PC-9 (cell line): ENCODE results near the gene POMT2. TPM values are rescaled to one million over a fixed set of nuclear protein-coding genes. Genes with fewer than 3 reads are reported as not detected.

Source experiments
- BruUV-seq: library from RNA; stranded (reverse); fragments of 400-500 nt; replicated peaks from 2 replicates; lab custom pipeline; 2021; lab: Mats Ljungman, UMichigan
- CTCF ChIA-PET: fragments of 300-600 bp; sonication (Branson Sonifier 250); formaldehyde crosslinking; loops from one replicate; lab custom pipeline; 2022; ENCODE audit warnings: antibody characterized with exemption; lab: Charles Lee
- POLR2A ChIA-PET: fragments of 300-600 bp; sonication (Branson Sonifier 250); formaldehyde crosslinking; loops from one replicate; lab custom pipeline; 2022; ENCODE audit warnings: antibody characterized with exemption; ENCODE audit not compliant: unreplicated experiment; lab: Charles Lee
- DNase-seq, 2 experiments: peaks; one replicate each; pipeline versions ENCODE4 v3.0.0 to v3.0.0-alpha.2; 2015 to 2022; ENCODE audit warnings: mixed read lengths in 1 of 2
- H2AFZ ChIP-seq: fragments of 200-600 bp; sonication (generic); 2 replicates; pipeline ENCODE4 v1.8.1; 2017; ENCODE audit warnings: antibody characterized with exemption
- H3F3A ChIP-seq: fragments of 200-600 bp; sonication (generic); 2 replicates; pipeline ENCODE4 v1.8.1; 2017; ENCODE audit warnings: antibody characterized with exemption, mild to moderate bottlenecking, low read depth; ENCODE audit not compliant: insufficient read depth
- H3K27ac ChIP-seq: fragments of 200-600 bp; sonication (generic); 2 replicates; pipeline ENCODE4 v1.6.1; 2016; ENCODE audit warnings: mixed run types
- H3K27me3 ChIP-seq: fragments of 200-600 bp; sonication (generic); 2 replicates; pipeline ENCODE4 v1.6.1; 2016; ENCODE audit warnings: low read depth, mixed run types; ENCODE audit not compliant: insufficient read depth
- H3K36me3 ChIP-seq: fragments of 200-600 bp; sonication (generic); 2 replicates; pipeline ENCODE4 v1.6.1; 2016; ENCODE audit warnings: low read depth, mixed run types
- H3K4me1 ChIP-seq: fragments of 200-600 bp; sonication (generic); replicated peaks from 2 replicates; pipeline ENCODE4 v1.6.1; 2016; ENCODE audit warnings: mixed run types; ENCODE audit not compliant: insufficient read depth
- H3K4me2 ChIP-seq: fragments of 200-600 bp; sonication (generic); 2 replicates; pipeline ENCODE4 v1.6.1; 2017; ENCODE audit warnings: mixed run types
- H3K4me3 ChIP-seq: fragments of 200-600 bp; sonication (generic); 2 replicates; pipeline ENCODE4 v1.6.1; 2016; ENCODE audit warnings: mixed run types
- H3K79me2 ChIP-seq: fragments of 200-600 bp; sonication (generic); 2 replicates; pipeline ENCODE4 v1.6.1; 2017; ENCODE audit warnings: low read depth, mixed run types
- H3K9me2 ChIP-seq: fragments of 200-600 bp; sonication (generic); 2 replicates; pipeline ENCODE4 v1.8.1; 2017; ENCODE audit warnings: mild to moderate bottlenecking; ENCODE audit not compliant: insufficient read depth
- H3K9me3 ChIP-seq: fragments of 200-600 bp; sonication (generic); 2 replicates; pipeline ENCODE4 v1.8.1; 2016; ENCODE audit warnings: low read depth; ENCODE audit not compliant: insufficient read depth
- H4K20me1 ChIP-seq: fragments of 200-600 bp; sonication (generic); 2 replicates; pipeline ENCODE4 v1.8.1; 2017; ENCODE audit not compliant: insufficient read depth
- CTCF ChIP-seq: fragments of 200-600 bp; sonication (generic); conservative IDR thresholded peaks from 2 replicates; pipeline ENCODE4 v1.6.1; 2017; ENCODE audit warnings: mixed run types, antibody characterized with exemption, mild to moderate bottlenecking, moderate library complexity
- EZH2 ChIP-seq: fragments of 200-600 bp; sonication (generic); IDR thresholded peaks from 2 replicates; pipeline ENCODE4 v1.8.0; 2017; ENCODE audit warnings: antibody characterized with exemption, low read depth
- intact Hi-C: fragments of 100-400 bp; cut with micrococcal nuclease; formaldehyde crosslinking; loops from one replicate; pipeline ENCODE4 v1.10.0; 2022; ENCODE audit not compliant: unreplicated experiment
- total RNA-seq: library from RNA; stranded (reverse); gene quantifications from 2 replicates; pipeline ENCODE4 v1.2.3, GENCODE V29; 2021

The POMT2 gene
- total RNA-seq, 1 experiment from 2014 or later, result 96.5 TPM

DNA sequence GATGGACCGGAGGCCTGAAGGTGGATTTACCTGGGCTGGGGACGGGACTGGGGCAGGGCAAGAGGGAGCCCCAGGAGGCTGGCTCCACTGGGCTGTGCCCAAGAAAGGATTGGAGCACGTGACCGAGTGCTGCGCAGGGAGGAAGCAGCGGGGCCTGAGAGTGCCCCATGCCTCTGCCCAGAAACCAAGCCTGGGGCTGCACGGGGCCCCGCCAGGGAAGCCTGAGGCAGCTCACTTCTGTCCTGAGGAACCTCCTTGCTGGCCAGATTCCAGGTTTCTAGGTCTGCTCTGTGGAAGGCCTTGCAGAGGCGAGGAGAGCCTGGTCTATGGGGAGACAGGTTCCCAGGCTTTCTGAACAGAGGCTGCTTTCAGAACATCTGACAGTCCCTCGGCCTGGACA lies 60.1 kb downstream of the POMT2 start:
- Histone ChIP-seq H2AFZ (no peak overlapping the region), H4K20me1 (no peaks in the 10 kb centered on the region), H3K4me1 (no peaks in the 10 kb centered on the region), H3K79me2 (no peaks in the 10 kb centered on the region), H3F3A (no peaks in the 10 kb centered on the region), H3K27ac (no peak overlapping the region), H3K4me3 (no peak overlapping the region), H3K4me2 (no peak overlapping the region), H3K27me3 (peaks cover 100% of the 10 kb centered on the region), H3K9me2 (no peaks in the 10 kb centered on the region), H3K36me3 (no peaks in the 10 kb centered on the region), H3K9me3 (no peaks in the 10 kb centered on the region)
- POLR2A ChIA-PET, result no interaction called here
- no TSS peak for BruUV-seq
- CTCF ChIA-PET, result no interaction called here
- peak in 1 of 2 experiments; percentile 31 for DNase-seq
- TF ChIP-seq EZH2 (no peak), CTCF (no peak)
- intact Hi-C loops, result no loop called here

- CTCF ChIA-PET, result no interaction called here
- Histone ChIP-seq H3K4me1 (no peaks in the 10 kb centered on the region), H3K27me3 (peaks cover 100% of the 10 kb centered on the region), H3K27ac (no peak overlapping the region), H3K4me2 (no peak overlapping the region), H3K4me3 (no peak overlapping the region), H4K20me1 (no peaks in the 10 kb centered on the region), H3F3A (no peaks in the 10 kb centered on the region), H3K79me2 (no peaks in the 10 kb centered on the region), H3K9me2 (no peaks in the 10 kb centered on the region), H2AFZ (no peak overlapping the region), H3K9me3 (no peaks in the 10 kb centered on the region), H3K36me3 (no peaks in the 10 kb centered on the region)
- TF ChIP-seq CTCF (no peak), EZH2 (no peak)
- BruUV-seq, result no TSS peak
- POLR2A ChIA-PET, result no interaction called here
- DNase-seq, result no peak
- intact Hi-C loops, result no loop called here
These were observed 60.5 kb downstream of the POMT2 start for GRCh38 chr14:77260199-77260598.

GRCh38 chr14:77259025-77259715 lies 61.5 kb downstream of the POMT2 start:
- POLR2A ChIA-PET, result no interaction called here
- Histone ChIP-seq H3K79me2 (no peaks in the 10 kb centered on the region), H3K9me2 (no peaks in the 10 kb centered on the region), H3K4me2 (no peak overlapping the region), H3K4me3 (no peak overlapping the region), H3K27me3 (peaks cover 100% of the 10 kb centered on the region), H2AFZ (no peak overlapping the region), H3K27ac (no peak overlapping the region), H3K36me3 (no peaks in the 10 kb centered on the region), H3K4me1 (no peaks in the 10 kb centered on the region), H4K20me1 (no peaks in the 10 kb centered on the region), H3K9me3 (no peaks in the 10 kb centered on the region), H3F3A (no peaks in the 10 kb centered on the region)
- DNase-seq, result no peak
- BruUV-seq, result no TSS peak
- intact Hi-C loops, result no loop called here
- CTCF ChIA-PET, result no interaction called here
- TF ChIP-seq CTCF (no peak), EZH2 (no peak)
